ENCODE data around the gene NACA2. TPM values are rescaled to one million over a fixed set of nuclear protein-coding genes. Genes with fewer than 3 reads are reported as not detected.
A peak's percentile ranks its signal among the peaks of the same experiment; 100 is the strongest.

Gene NACA2
- total RNA-seq, 1 donor = not detected

- TF ChIP-seq CTCF (IDR thresholded peaks at IDR 0.05; ENCODE audit: insufficient read depth, low read length) = no peak
Measured at GRCh38 chr17:61621317-61621716, 30.3 kb upstream of the NACA2 start.

GRCh38 chr17:61619953-61620352, 28.9 kb upstream of the NACA2 start:
- DNase-seq (ENCODE audit: low read depth) = no peak
- no peak for TF ChIP-seq CTCF (IDR thresholded peaks at IDR 0.05; ENCODE audit: insufficient read depth, low read length)
- H3K4me3 ChIP-seq (ENCODE audit: low read depth, low read length) = no peak overlapping the region

More at GRCh38 chr17:61621317-61621716, 30.3 kb upstream of the NACA2 start:
- no peak overlapping the region for H3K4me3 ChIP-seq (ENCODE audit: low read depth, low read length)
- no peak for DNase-seq (ENCODE audit: low read depth)

- no peak overlapping the region for H3K4me3 ChIP-seq (ENCODE audit: low read depth, low read length)
- no peak for TF ChIP-seq CTCF (IDR thresholded peaks at IDR 0.05; ENCODE audit: insufficient read depth, low read length)
- no peak for DNase-seq (ENCODE audit: low read depth)
Measured at GRCh38 chr17:61619493-61619892, 28.5 kb upstream of the NACA2 start.

- TF ChIP-seq CTCF (IDR thresholded peaks at IDR 0.05; ENCODE audit: insufficient read depth, low read length) = no peak
- DNase-seq (ENCODE audit: low read depth) = no peak
- no peak overlapping the region for H3K4me3 ChIP-seq (ENCODE audit: low read depth, low read length)
Measured at GRCh38 chr17:61618950-61619349, 27.9 kb upstream of the NACA2 start.

GRCh38 chr17:61617330-61617729, 26.3 kb upstream of the NACA2 start:
- no peak overlapping the region for H3K4me3 ChIP-seq (ENCODE audit: low read depth, low read length)
- DNase-seq (ENCODE audit: low read depth) = peak; percentile 19
- no peak for TF ChIP-seq CTCF (IDR thresholded peaks at IDR 0.05; ENCODE audit: insufficient read depth, low read length)

GRCh38 chr17:61616783-61617182, 25.8 kb upstream of the NACA2 start:
- no peak overlapping the region for H3K4me3 ChIP-seq (ENCODE audit: low read depth, low read length)
- no peak for DNase-seq (ENCODE audit: low read depth)
- no peak for TF ChIP-seq CTCF (IDR thresholded peaks at IDR 0.05; ENCODE audit: insufficient read depth, low read length)

- DNase-seq (ENCODE audit: low read depth) = no peak
Measured at GRCh38 chr17:61614219-61614618, 23.2 kb upstream of the NACA2 start.

More at GRCh38 chr17:61614219-61614618, 23.2 kb upstream of the NACA2 start:
- TF ChIP-seq CTCF (IDR thresholded peaks at IDR 0.05; ENCODE audit: insufficient read depth, low read length) = no peak
- no peak overlapping the region for H3K4me3 ChIP-seq (ENCODE audit: low read depth, low read length)
